Measurements from ENCODE around the gene BIN1. TPM values are rescaled to one million over a fixed set of nuclear protein-coding genes. Genes with fewer than 3 reads are reported as not detected.

The BIN1 gene, protein sequence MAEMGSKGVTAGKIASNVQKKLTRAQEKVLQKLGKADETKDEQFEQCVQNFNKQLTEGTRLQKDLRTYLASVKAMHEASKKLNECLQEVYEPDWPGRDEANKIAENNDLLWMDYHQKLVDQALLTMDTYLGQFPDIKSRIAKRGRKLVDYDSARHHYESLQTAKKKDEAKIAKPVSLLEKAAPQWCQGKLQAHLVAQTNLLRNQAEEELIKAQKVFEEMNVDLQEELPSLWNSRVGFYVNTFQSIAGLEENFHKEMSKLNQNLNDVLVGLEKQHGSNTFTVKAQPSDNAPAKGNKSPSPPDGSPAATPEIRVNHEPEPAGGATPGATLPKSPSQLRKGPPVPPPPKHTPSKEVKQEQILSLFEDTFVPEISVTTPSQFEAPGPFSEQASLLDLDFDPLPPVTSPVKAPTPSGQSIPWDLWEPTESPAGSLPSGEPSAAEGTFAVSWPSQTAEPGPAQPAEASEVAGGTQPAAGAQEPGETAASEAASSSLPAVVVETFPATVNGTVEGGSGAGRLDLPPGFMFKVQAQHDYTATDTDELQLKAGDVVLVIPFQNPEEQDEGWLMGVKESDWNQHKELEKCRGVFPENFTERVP
- 11.8 and 13.8 TPM in 2 replicates for total RNA-seq

DNA sequence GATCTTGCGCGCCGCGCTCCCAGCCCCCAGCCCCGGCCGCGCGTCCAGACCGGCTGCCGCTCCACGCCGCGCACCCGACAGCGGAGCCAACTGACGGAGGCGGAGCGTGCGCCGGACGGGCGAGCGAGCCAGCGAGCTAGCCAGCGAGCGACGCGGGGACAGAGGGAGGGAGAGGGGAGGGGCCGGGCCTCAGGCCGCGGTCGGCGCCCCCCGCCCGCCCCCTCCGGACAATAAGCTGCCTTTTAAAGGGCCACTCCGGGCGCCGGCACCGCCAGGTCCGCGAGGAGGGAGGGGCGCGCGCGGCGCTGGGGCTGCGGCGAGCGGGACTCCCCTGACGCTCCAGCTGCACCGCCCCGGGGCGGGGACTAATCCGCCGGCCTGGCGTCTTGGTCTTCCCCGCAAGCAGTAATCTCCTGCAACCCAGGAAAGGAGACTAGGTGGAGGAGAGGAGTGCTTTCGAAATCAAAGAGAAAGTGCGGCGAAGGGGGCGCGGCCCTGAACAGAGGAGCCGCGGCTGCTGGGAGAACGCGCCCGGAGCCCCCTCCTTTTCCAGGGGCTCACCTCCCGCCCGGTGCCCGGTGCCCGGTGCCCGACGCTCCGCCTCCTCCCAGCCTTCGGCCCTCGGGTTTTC is at the start of gene BIN1:
Gene BIN1 (minus strand): TSS at position 164 of the 631 bp plus-strand sequence. CDS start 211 bp downstream, outside the sequence.
- TF ChIP-seq, protein P1, sequence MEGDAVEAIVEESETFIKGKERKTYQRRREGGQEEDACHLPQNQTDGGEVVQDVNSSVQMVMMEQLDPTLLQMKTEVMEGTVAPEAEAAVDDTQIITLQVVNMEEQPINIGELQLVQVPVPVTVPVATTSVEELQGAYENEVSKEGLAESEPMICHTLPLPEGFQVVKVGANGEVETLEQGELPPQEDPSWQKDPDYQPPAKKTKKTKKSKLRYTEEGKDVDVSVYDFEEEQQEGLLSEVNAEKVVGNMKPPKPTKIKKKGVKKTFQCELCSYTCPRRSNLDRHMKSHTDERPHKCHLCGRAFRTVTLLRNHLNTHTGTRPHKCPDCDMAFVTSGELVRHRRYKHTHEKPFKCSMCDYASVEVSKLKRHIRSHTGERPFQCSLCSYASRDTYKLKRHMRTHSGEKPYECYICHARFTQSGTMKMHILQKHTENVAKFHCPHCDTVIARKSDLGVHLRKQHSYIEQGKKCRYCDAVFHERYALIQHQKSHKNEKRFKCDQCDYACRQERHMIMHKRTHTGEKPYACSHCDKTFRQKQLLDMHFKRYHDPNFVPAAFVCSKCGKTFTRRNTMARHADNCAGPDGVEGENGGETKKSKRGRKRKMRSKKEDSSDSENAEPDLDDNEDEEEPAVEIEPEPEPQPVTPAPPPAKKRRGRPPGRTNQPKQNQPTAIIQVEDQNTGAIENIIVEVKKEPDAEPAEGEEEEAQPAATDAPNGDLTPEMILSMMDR (IDR thresholded peaks at IDR 0.05; ENCODE audit: insufficient read depth, low read length, severe bottlenecking), result no peak
- peaks cover 1% of the 10 kb centered on the region for H3K27me3 ChIP-seq (ENCODE audit: control insufficient read depth, insufficient read depth, low read length)
- peak; percentile 74 for DNase-seq (ENCODE audit: low read depth)
- peak within 1 kb of the TSS; percentile 68 for H3K4me3 ChIP-seq (ENCODE audit: low read depth, low read length)
- FAIRE-seq, result no peak
- no peaks in the 10 kb centered on the region for H3K36me3 ChIP-seq (ENCODE audit: control insufficient read depth, insufficient read depth, low read length)

GRCh38 chr2:127155947-127156346 is 49.0 kb upstream of the BIN1 start:
- no peak for DNase-seq (ENCODE audit: low read depth)

GRCh38 chr2:127155028-127155581 is 48.2 kb upstream of the BIN1 start:
- FAIRE-seq (peak; percentile 58), DNase-seq (ENCODE audit: low read depth) (no peak)
- Histone ChIP-seq H3K27me3 (ENCODE audit: control insufficient read depth, insufficient read depth, low read length) (no peaks in the 10 kb centered on the region), H3K36me3 (ENCODE audit: control insufficient read depth, insufficient read depth, low read length) (no peaks in the 10 kb centered on the region), H3K4me3 (ENCODE audit: low read depth, low read length) (no peak overlapping the region)
- TF ChIP-seq, protein P1 (IDR thresholded peaks at IDR 0.05; ENCODE audit: insufficient read depth, low read length, severe bottlenecking), result no peak

More at GRCh38 chr2:127155947-127156346, 49.0 kb upstream of the BIN1 start:
- Histone ChIP-seq H3K27me3 (ENCODE audit: control insufficient read depth, insufficient read depth, low read length) (no peaks in the 10 kb centered on the region), H3K4me3 (ENCODE audit: low read depth, low read length) (no peak overlapping the region), H3K36me3 (ENCODE audit: control insufficient read depth, insufficient read depth, low read length) (no peaks in the 10 kb centered on the region)
- FAIRE-seq, result no peak
- TF ChIP-seq, protein P1 (IDR thresholded peaks at IDR 0.05; ENCODE audit: insufficient read depth, low read length, severe bottlenecking), result no peak

- DNase-seq (ENCODE audit: low read depth) (no peak), FAIRE-seq (no peak)
- TF ChIP-seq, protein P1 (IDR thresholded peaks at IDR 0.05; ENCODE audit: insufficient read depth, low read length, severe bottlenecking), result no peak
- H3K27me3 ChIP-seq (ENCODE audit: control insufficient read depth, insufficient read depth, low read length), result no peaks in the 10 kb centered on the region
- no peaks in the 10 kb centered on the region for H3K36me3 ChIP-seq (ENCODE audit: control insufficient read depth, insufficient read depth, low read length)
- H3K4me3 ChIP-seq (ENCODE audit: low read depth, low read length), result no peak overlapping the region
Measured at GRCh38 chr2:127154396-127154795, 47.4 kb upstream of the BIN1 start.

DNA sequence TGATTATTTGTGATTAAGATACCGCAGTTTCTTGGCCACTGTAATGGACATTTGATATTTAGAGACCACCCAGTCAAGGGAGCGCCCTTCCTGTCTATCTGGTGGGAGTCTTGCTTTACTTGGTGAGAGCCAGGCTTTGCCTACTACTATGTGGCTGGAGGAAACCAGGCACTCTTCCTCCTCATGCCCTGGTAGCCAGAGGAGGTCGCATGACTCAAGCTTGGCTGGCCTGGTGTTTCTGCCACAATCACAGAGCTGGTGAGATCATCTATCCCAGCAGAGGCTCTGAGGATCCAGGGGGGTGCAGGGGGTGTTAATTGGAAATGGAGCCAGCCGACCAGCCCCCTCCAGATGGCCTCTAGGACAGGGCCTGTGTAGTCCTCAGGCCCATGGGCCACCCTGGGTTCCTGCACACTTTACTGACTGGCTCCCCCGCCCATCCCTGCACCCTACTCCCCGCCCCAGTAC is 46.8 kb upstream of the BIN1 start:
- no peaks in the 10 kb centered on the region for H3K36me3 ChIP-seq (ENCODE audit: control insufficient read depth, insufficient read depth, low read length)
- H3K27me3 ChIP-seq (ENCODE audit: control insufficient read depth, insufficient read depth, low read length), result no peaks in the 10 kb centered on the region
- TF ChIP-seq, protein P1 (IDR thresholded peaks at IDR 0.05; ENCODE audit: insufficient read depth, low read length, severe bottlenecking), result no peak
- DNase-seq (ENCODE audit: low read depth), result peak; percentile 69
- FAIRE-seq, result no peak
- H3K4me3 ChIP-seq (ENCODE audit: low read depth, low read length), result no peak overlapping the region

All from bronchial epithelial cell (primary cell).